Measurements from ENCODE around the gene DNASE1L1.

DNASE1L1 gene

DNA sequence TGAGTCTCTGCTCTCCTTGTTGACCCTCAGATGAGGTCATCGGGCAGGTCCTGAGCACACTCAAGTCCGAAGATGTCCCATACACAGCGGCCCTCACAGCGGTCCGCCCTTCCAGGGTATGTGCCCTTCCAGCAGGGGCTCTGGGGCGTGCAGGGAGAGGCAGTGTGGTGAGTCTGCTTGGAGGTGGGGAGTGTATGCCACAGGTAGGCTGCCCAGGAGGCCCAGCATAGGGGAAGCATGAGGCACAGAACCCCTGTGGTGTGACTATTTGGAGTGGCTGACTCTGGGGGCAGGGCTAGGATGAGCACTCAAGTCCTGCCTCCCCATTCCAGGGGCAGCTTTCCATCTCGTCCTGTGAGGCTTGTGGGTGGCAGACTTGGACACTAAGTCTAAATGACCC is 24.6 kb upstream of the DNASE1L1 start:
- Histone ChIP-seq H3K4me2 (ENCODE audit: low read depth, low read length) (no peak overlapping the region), H3K4me3 (ENCODE audit: low read length) (no peak overlapping the region), H3K4me1 (ENCODE audit: low read length) (0 out of 2 replicates have a peak, but pooled peaks cover 7% of the 10 kb centered on the region), H3K9me3 (replicated peaks; ENCODE audit: insufficient read depth, low read length) (no peaks in the 10 kb centered on the region), H3K79me2 (ENCODE audit: low read length) (peaks cover 39% of the 10 kb centered on the region), H3K27me3 (replicated peaks; ENCODE audit: insufficient read depth, low read length) (no peaks in the 10 kb centered on the region), H3K9me2 (replicated peaks; ENCODE audit: insufficient read depth, low read length) (no peaks in the 10 kb centered on the region), H3K27ac (ENCODE audit: low read length) (no peak overlapping the region), H2AFZ (ENCODE audit: low read length) (no peak overlapping the region), H3K36me3 (replicated peaks; ENCODE audit: insufficient read depth, low read length) (no peaks in the 10 kb centered on the region), H3F3A (ENCODE audit: insufficient read depth, low read length) (no peaks in the 10 kb centered on the region), H3K9ac (ENCODE audit: low read length) (no peak overlapping the region), H4K20me1 (ENCODE audit: insufficient read depth, low read length) (no peaks in the 10 kb centered on the region)
- TF ChIP-seq EZH2 (optimal IDR thresholded peaks at IDR 0.05; ENCODE audit: low read depth, low read length) (no peak), CTCF (IDR thresholded peaks at IDR 0.05; ENCODE audit: low read length) (no peak), EZH2phosphoT487 (IDR thresholded peaks at IDR 0.05; ENCODE audit: low read length) (no peak)
- DNase-seq = no peak

- Histone ChIP-seq H3K4me3 (ENCODE audit: low read length) (no peak overlapping the region), H3K9me2 (replicated peaks; ENCODE audit: insufficient read depth, low read length) (no peaks in the 10 kb centered on the region), H3K27ac (ENCODE audit: low read length) (no peak overlapping the region), H3K9me3 (replicated peaks; ENCODE audit: insufficient read depth, low read length) (no peaks in the 10 kb centered on the region), H2AFZ (ENCODE audit: low read length) (no peak overlapping the region), H3K9ac (ENCODE audit: low read length) (no peak overlapping the region), H3K79me2 (ENCODE audit: low read length) (peaks cover 27% of the 10 kb centered on the region), H4K20me1 (ENCODE audit: insufficient read depth, low read length) (no peaks in the 10 kb centered on the region), H3K27me3 (replicated peaks; ENCODE audit: insufficient read depth, low read length) (no peaks in the 10 kb centered on the region), H3F3A (ENCODE audit: insufficient read depth, low read length) (no peaks in the 10 kb centered on the region), H3K36me3 (replicated peaks; ENCODE audit: insufficient read depth, low read length) (no peaks in the 10 kb centered on the region), H3K4me1 (ENCODE audit: low read length) (no peaks in the 10 kb centered on the region), H3K4me2 (ENCODE audit: low read depth, low read length) (no peak overlapping the region)
- DNase-seq = no peak
- TF ChIP-seq EZH2 (optimal IDR thresholded peaks at IDR 0.05; ENCODE audit: low read depth, low read length) = no peak
- TF ChIP-seq CTCF (IDR thresholded peaks at IDR 0.05; ENCODE audit: low read length) = no peak
- no peak for TF ChIP-seq EZH2phosphoT487 (IDR thresholded peaks at IDR 0.05; ENCODE audit: low read length)
Observed at GRCh38 chrX:154432210-154432609, 23.2 kb upstream of the DNASE1L1 start.

DNA sequence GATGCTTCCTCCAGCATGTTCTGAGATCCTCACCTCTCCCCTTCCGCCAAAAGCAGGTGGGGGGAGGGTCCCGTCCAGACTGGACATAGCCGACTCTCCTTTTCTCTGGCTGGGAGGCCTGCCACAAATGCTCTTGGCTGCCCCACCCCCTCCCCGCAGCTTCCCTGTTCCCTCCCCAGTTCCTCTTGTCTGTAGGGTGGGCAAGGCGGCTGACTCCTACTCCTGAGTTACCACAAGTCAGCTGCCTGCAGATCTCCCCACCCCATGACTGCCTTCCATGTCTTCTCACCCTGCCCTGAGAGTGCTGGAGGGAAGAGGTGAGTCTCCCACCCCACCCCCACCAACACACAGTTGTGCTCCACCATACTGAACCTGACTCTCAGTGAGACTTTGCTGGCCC is 22.3 kb upstream of the DNASE1L1 start:
- Histone ChIP-seq H3K27ac (ENCODE audit: low read length) (no peak overlapping the region), H3F3A (ENCODE audit: insufficient read depth, low read length) (no peaks in the 10 kb centered on the region), H3K9ac (ENCODE audit: low read length) (no peak overlapping the region), H2AFZ (ENCODE audit: low read length) (no peak overlapping the region), H3K27me3 (replicated peaks; ENCODE audit: insufficient read depth, low read length) (no peaks in the 10 kb centered on the region), H3K79me2 (ENCODE audit: low read length) (peaks cover 24% of the 10 kb centered on the region), H3K36me3 (replicated peaks; ENCODE audit: insufficient read depth, low read length) (no peaks in the 10 kb centered on the region), H3K4me3 (ENCODE audit: low read length) (no peak overlapping the region), H3K9me2 (replicated peaks; ENCODE audit: insufficient read depth, low read length) (no peaks in the 10 kb centered on the region), H4K20me1 (ENCODE audit: insufficient read depth, low read length) (no peaks in the 10 kb centered on the region), H3K4me1 (ENCODE audit: low read length) (no peaks in the 10 kb centered on the region), H3K4me2 (ENCODE audit: low read depth, low read length) (no peak overlapping the region), H3K9me3 (replicated peaks; ENCODE audit: insufficient read depth, low read length) (no peaks in the 10 kb centered on the region)
- DNase-seq = no peak
- no peak for TF ChIP-seq CTCF (IDR thresholded peaks at IDR 0.05; ENCODE audit: low read length)
- TF ChIP-seq EZH2 (optimal IDR thresholded peaks at IDR 0.05; ENCODE audit: low read depth, low read length) = no peak
- no peak for TF ChIP-seq EZH2phosphoT487 (IDR thresholded peaks at IDR 0.05; ENCODE audit: low read length)

Data from MM.1S (cell line).